Adrenal gland (tissue), 5 donors: ENCODE results near the gene PAQR4.

Experiments
- POLR2A ChIP-seq, 2 donors: fragments of 450-650 bp; IDR thresholded peaks; one replicate each; pipeline ENCODE4 v1.6.1; 2017; ENCODE audit warnings: antibody characterized with exemption in 2 of 2, mild to moderate bottlenecking in 2 of 2, moderate library complexity in 1 of 2
- TF ChIP-seq, protein P1 (sequence below), 6 experiments: fragments of 450-650 bp in 4 of 6; fragments of 200-600 bp in 2 of 6; sonication (generic) in 1 of 6; IDR thresholded peaks; 1 replicate in 5 of 6; 2 replicates in 1 of 6; pipeline versions ENCODE4 v1.5.1 to v1.8.0; 2016 to 2021; ENCODE audit warnings: antibody characterized with exemption in 6 of 6, mild to moderate bottlenecking in 2 of 6, moderate library complexity in 1 of 6
- donor health status: DM: no; HTN: no; CAD: no.

DNA sequence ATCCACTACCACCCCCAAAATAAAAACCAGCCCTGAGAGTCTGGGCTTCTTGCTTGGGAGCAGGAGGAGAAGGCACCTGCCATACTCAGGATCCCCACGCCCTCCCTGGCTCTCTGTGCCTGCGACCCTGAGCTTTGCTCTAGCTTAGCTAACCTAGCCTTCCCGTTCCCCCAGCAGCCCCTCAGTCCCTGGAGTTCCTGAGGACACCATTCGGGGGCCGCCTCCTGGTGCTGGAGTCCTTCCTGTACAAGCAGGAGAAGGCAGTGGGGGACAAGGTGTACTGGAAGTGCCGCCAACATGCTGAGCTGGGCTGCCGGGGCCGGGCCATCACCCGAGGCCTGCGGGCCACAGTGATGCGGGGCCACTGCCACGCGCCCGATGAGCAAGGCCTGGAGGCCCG lies 38.9 kb upstream of the PAQR4 start:
- TF ChIP-seq, protein P1, sequence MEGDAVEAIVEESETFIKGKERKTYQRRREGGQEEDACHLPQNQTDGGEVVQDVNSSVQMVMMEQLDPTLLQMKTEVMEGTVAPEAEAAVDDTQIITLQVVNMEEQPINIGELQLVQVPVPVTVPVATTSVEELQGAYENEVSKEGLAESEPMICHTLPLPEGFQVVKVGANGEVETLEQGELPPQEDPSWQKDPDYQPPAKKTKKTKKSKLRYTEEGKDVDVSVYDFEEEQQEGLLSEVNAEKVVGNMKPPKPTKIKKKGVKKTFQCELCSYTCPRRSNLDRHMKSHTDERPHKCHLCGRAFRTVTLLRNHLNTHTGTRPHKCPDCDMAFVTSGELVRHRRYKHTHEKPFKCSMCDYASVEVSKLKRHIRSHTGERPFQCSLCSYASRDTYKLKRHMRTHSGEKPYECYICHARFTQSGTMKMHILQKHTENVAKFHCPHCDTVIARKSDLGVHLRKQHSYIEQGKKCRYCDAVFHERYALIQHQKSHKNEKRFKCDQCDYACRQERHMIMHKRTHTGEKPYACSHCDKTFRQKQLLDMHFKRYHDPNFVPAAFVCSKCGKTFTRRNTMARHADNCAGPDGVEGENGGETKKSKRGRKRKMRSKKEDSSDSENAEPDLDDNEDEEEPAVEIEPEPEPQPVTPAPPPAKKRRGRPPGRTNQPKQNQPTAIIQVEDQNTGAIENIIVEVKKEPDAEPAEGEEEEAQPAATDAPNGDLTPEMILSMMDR (IDR thresholded peaks at IDR 0.05): no peak
- no peak for TF ChIP-seq POLR2A (IDR thresholded peaks at IDR 0.05)
